Mesendoderm (in vitro differentiated cells): ENCODE results near the gene LRRC74B. TPM values are rescaled to one million over a fixed set of nuclear protein-coding genes. Genes with fewer than 3 reads are reported as not detected.

Experiments used
- DNase-seq: peaks from one replicate; pipeline ENCODE4 v3.0.0; 2013
- H2AK5ac ChIP-seq: 2 replicates; pipeline ENCODE4 v1.6.1; 2013; ENCODE audit warnings: low read length, inconsistent platforms
- H2BK120ac ChIP-seq: 2 replicates; pipeline ENCODE4 v1.6.1; 2013; ENCODE audit warnings: low read depth, mild to moderate bottlenecking, low read length, moderate library complexity, mixed read lengths
- H2BK15ac ChIP-seq: replicated peaks from 2 replicates; pipeline ENCODE4 v1.6.1; 2013; ENCODE audit warnings: low read depth, mild to moderate bottlenecking, moderate library complexity
- H2BK5ac ChIP-seq: 2 replicates; pipeline ENCODE4 v1.6.1; 2013; ENCODE audit warnings: low read length, inconsistent platforms
- H3K18ac ChIP-seq: 2 replicates; pipeline ENCODE4 v1.6.1; 2013; ENCODE audit warnings: mild to moderate bottlenecking, low read length, mixed read lengths
- H3K23ac ChIP-seq: one replicate; pipeline ENCODE4 v1.6.1; 2013; ENCODE audit warnings: low read length
- H3K27ac ChIP-seq: 2 replicates; pipeline ENCODE4 v1.5.1; 2013; ENCODE audit warnings: low read depth, mild to moderate bottlenecking, inconsistent platforms, low read length, moderate library complexity
- H3K27me3 ChIP-seq: 2 replicates; pipeline ENCODE4 v1.6.1; 2013; ENCODE audit warnings: low read length, control low read depth, mild to moderate bottlenecking, inconsistent platforms; ENCODE audit not compliant: insufficient read depth, poor library complexity
- H3K36me3 ChIP-seq: 2 replicates; pipeline ENCODE4 v1.6.1; 2013; ENCODE audit warnings: low read length, inconsistent platforms; ENCODE audit not compliant: control insufficient read depth, insufficient read depth
- H3K4ac ChIP-seq: one replicate; pipeline ENCODE4 v1.6.1; 2013; ENCODE audit warnings: low read depth, mild to moderate bottlenecking, low read length, moderate library complexity
- H3K4me1 ChIP-seq: 2 replicates; pipeline ENCODE4 v1.6.1; 2013; ENCODE audit warnings: low read depth, low read length, inconsistent platforms; ENCODE audit not compliant: control insufficient read depth
- H3K4me2 ChIP-seq: 2 replicates; pipeline ENCODE4 v1.6.1; 2013; ENCODE audit warnings: low read length
- H3K4me3 ChIP-seq: 2 replicates; pipeline ENCODE4 v1.5.1; 2013; ENCODE audit warnings: mild to moderate bottlenecking, low read length
- H3K56ac ChIP-seq: one replicate; pipeline ENCODE4 v1.6.1; 2013; ENCODE audit warnings: low read length
- H3K79me1 ChIP-seq: 2 replicates; pipeline ENCODE4 v1.6.1; 2013; ENCODE audit warnings: low read length, inconsistent platforms
- H3K79me2 ChIP-seq: 2 replicates; pipeline ENCODE4 v1.6.1; 2013; ENCODE audit warnings: mild to moderate bottlenecking, low read length; ENCODE audit not compliant: control insufficient read depth, insufficient read depth
- H3K9ac ChIP-seq: 2 replicates; pipeline ENCODE4 v1.6.1; 2013; ENCODE audit warnings: low read length, inconsistent platforms
- H4K5ac ChIP-seq: one replicate; pipeline ENCODE4 v1.6.1; 2013; ENCODE audit warnings: low read length
- H4K8ac ChIP-seq: one replicate; pipeline ENCODE4 v1.6.1; 2013; ENCODE audit warnings: low read depth, mild to moderate bottlenecking, control low read depth, low read length, moderate library complexity
- WGBS: extraction: QIAGEN DNeasy Blood & Tissue Kit; methylation state at CpG from one replicate; pipeline ENCODE4 v1.1.7; 2013; ENCODE audit warnings: low lambda C conversion rate, missing lambda C conversion rate; ENCODE audit not compliant: insufficient coverage; ENCODE audit errors: extremely low coverage; 5-methylcytosine and 5-hydroxymethylcytosine counted together
- polyA plus RNA-seq, 2 experiments: library from polyadenylated mRNA; stranded (reverse); fragments of 200-250 nt; gene quantifications; one replicate each; pipeline ENCODE4 v1.2.3, GENCODE V29; 2013

LRRC74B gene
- polyA plus RNA-seq (2013, experiment 1 of 2) = not detected
- polyA plus RNA-seq (2013, experiment 2 of 2) = not detected

DNA sequence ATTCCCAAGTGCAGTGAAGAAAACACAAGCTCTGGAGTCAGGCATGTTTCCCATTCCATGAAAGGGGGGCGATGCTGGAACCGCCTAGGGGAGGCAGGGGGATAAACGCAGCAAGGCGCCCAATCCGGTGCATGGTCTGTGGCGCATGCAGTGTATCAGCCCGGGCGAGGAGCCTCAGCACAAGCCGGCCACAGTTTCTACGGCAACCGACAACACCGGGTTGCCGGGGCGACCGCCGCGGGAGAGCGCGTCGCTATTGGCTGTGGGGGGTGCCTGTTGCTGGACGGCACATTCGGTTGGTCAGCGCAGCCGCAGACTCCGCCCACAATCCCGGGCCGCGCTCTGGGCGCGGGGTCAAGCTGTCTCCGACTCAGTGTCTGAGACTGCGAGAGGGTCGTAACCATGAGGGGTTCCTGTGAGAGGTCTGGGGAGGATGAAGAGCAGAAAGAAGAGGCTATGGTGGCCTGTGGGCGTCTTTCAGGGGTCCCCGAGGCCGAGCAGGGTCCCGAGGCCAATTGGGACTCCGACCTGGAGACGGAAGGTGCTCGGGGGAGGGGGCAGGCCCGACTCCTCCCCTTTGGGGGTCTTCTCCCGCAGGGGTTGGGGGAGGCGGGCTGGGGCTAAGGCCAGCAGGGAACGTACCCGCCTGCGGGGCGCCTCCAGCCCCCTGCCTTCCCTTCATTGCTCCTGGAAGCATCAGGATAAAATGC lies at the start of gene LRRC74B:
TSS of gene LRRC74B (plus strand) at position 362 of the 710 bp plus-strand sequence. CDS start at position 403, 41 bp downstream.
- no peak within 1 kb of the TSS for H3K23ac ChIP-seq
- no peak within 1 kb of the TSS for H2BK15ac ChIP-seq
- no peak within 1 kb of the TSS for H3K27ac ChIP-seq
- H2AK5ac ChIP-seq = no peak within 1 kb of the TSS
- H4K5ac ChIP-seq = no peak within 1 kb of the TSS
- no peaks in the 10 kb centered on the region for H3K79me1 ChIP-seq
- no peak within 1 kb of the TSS for H2BK120ac ChIP-seq
- H3K4ac ChIP-seq = no peak within 1 kb of the TSS
- no peak within 1 kb of the TSS for H4K8ac ChIP-seq
- H3K9ac ChIP-seq = peak within 1 kb of the TSS; percentile 46
- no peaks in the 10 kb centered on the region for H3K36me3 ChIP-seq
- H3K27me3 ChIP-seq = no peaks in the 10 kb centered on the region
- H3K79me2 ChIP-seq = no peaks in the 10 kb centered on the region
- no peak within 1 kb of the TSS for H3K18ac ChIP-seq
- DNase-seq = peak; percentile 97
- peak within 1 kb of the TSS; percentile 65 for H3K4me3 ChIP-seq
- WGBS = no CpG with 5 or more reads among the region's 47 CpGs
- H3K4me2 ChIP-seq = peak within 1 kb of the TSS; percentile 82
- H3K56ac ChIP-seq = peak within 1 kb of the TSS; percentile 34
- H2BK5ac ChIP-seq = no peak within 1 kb of the TSS
- peaks cover 4% of the 10 kb centered on the region for H3K4me1 ChIP-seq

GRCh38 chr22:20996031-20996410 lies 49.7 kb upstream of the LRRC74B start:
- no peaks in the 10 kb centered on the region for H3K4me1 ChIP-seq
- peaks cover 2% of the 10 kb centered on the region for H3K36me3 ChIP-seq
- H3K27me3 ChIP-seq = no peaks in the 10 kb centered on the region
- H4K5ac ChIP-seq = no peak overlapping the region
- H2BK120ac ChIP-seq = no peak overlapping the region
- H2BK5ac ChIP-seq = no peak overlapping the region
- no peak overlapping the region for H3K56ac ChIP-seq
- no peak overlapping the region for H3K18ac ChIP-seq
- H3K79me1 ChIP-seq = no peaks in the 10 kb centered on the region
- H3K23ac ChIP-seq = no peak overlapping the region
- no peak overlapping the region for H2AK5ac ChIP-seq
- no peak overlapping the region for H2BK15ac ChIP-seq
- no peak overlapping the region for H3K4me3 ChIP-seq
- H3K4ac ChIP-seq = no peak overlapping the region
- H4K8ac ChIP-seq = no peak overlapping the region
- no CpG with 5 or more reads among the region's 10 CpGs for WGBS
- H3K27ac ChIP-seq = no peak overlapping the region
- peaks cover 2% of the 10 kb centered on the region for H3K79me2 ChIP-seq
- DNase-seq = no peak
- no peak overlapping the region for H3K4me2 ChIP-seq
- H3K9ac ChIP-seq = no peak overlapping the region

DNA sequence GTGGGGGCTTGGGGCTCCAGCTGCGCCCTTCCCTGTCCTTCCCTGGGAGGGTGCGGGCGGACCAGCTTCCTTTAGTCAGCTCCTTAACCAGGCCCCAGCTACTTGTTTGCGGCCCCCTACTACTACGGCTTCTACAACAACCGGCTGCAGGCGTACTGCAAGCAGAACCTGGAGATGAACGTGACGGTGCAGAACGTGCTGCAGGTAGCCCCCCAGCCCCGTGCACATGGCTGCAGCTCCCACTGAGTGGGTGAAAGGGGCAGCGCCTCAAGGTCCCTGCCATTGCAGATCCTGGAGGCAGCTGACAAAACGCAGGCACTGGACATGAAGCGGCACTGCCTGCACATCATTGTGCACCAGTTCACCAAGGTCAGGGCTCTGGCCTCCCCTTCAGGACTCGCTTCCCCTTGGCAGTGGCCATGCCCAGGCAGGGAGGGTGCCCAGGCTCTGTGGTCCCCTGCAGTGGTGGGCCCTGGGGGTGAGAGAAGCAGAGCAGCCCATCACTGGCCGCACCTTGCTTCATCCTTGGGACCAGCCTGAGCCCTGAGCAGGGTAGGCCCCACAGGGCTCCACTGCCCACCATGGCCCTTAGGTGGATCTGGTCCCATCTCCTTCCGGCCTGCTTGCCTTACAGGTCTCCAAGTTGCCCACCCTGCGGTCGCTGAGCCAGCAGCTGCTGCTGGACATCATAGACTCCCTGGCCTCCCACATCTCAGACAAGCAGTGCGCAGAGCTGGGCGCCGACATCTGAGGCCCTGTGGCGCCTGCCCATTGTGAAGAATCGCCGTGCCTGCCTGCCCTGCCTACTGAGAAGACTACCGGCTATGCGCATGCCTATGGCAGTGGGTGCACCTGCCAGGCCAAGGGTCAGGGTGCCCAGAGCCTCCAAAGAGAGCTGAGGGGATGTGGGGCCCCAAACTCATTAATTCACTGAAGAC lies 48.9 kb upstream of the LRRC74B start:
- Histone ChIP-seq H3K23ac (no peak overlapping the region), H3K79me1 (peaks cover 2% of the 10 kb centered on the region), H3K56ac (no peak overlapping the region), H2BK5ac (no peak overlapping the region), H3K36me3 (peaks cover 2% of the 10 kb centered on the region), H4K5ac (no peak overlapping the region), H3K4ac (no peak overlapping the region), H4K8ac (no peak overlapping the region), H3K4me1 (no peaks in the 10 kb centered on the region), H2BK15ac (no peak overlapping the region), H3K27me3 (no peaks in the 10 kb centered on the region), H3K79me2 (peaks cover 2% of the 10 kb centered on the region), H2BK120ac (no peak overlapping the region), H3K4me2 (no peak overlapping the region), H3K18ac (no peak overlapping the region), H3K4me3 (no peak overlapping the region), H2AK5ac (no peak overlapping the region), H3K9ac (no peak overlapping the region), H3K27ac (no peak overlapping the region)
- WGBS = no CpG with 5 or more reads among the region's 27 CpGs
- no peak for DNase-seq

- WGBS = no CpG with 5 or more reads among the region's 13 CpGs
Measured at GRCh38 chr22:20997536-20998257, 48.0 kb upstream of the LRRC74B start.

DNA sequence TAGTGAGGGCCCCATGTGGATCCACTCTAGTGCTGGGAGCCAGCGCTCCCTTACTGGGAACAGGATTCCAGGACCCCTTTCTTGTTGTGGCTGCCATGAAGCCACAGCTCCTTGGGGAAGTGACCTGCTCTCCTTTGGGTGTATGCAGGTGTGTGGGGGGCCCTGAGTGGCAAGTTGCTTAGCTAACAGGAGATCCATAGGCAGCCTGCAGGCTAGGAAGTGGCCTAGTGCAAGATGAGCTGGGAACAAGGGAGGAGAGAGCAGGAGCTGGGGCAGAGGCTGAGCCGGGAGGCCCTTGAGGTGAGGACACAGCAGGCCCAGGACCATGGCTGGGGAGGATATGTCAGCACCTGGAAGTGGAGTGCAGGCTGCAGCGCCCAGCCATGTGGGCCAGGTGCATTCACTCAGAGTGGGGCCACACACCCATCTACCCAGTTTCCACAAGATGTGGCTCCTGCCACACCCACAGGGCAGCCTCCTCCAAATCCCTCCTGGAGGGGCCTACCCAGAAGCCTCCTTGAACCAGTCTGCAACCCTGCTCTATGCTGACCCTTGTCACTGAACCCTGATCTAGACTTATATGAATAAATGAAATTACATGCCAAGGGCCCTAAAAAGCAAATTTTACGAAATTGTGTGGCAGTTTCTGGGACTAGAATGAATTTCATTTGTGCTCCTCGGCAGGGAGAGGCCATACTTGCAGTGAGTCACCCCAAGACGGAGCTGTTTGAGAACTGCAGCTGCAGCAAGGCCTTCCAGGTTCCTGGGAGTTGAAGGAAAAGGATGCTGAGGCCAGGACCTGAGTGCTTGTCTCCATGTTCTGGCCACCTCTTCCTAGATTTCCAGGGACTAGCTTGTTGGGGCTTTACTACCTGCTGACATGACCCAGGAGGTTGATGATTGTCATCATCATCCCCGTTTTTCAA lies 47.1 kb upstream of the LRRC74B start:
- H3K27ac ChIP-seq = no peak overlapping the region
- H2BK120ac ChIP-seq = no peak overlapping the region
- H3K4ac ChIP-seq = no peak overlapping the region
- no peak for DNase-seq
- H4K5ac ChIP-seq = no peak overlapping the region
- WGBS = no CpG with 5 or more reads among the region's 7 CpGs
- no peak overlapping the region for H3K56ac ChIP-seq
- H3K4me3 ChIP-seq = no peak overlapping the region
- no peak overlapping the region for H3K4me2 ChIP-seq
- no peak overlapping the region for H3K23ac ChIP-seq
- no peak overlapping the region for H4K8ac ChIP-seq
- no peak overlapping the region for H3K18ac ChIP-seq
- H3K27me3 ChIP-seq = no peaks in the 10 kb centered on the region
- H2BK5ac ChIP-seq = no peak overlapping the region
- H3K36me3 ChIP-seq = no peaks in the 10 kb centered on the region
- H3K79me1 ChIP-seq = peaks cover 5% of the 10 kb centered on the region
- peaks cover 2% of the 10 kb centered on the region for H3K79me2 ChIP-seq
- H3K4me1 ChIP-seq = no peaks in the 10 kb centered on the region
- no peak overlapping the region for H2BK15ac ChIP-seq
- H3K9ac ChIP-seq = no peak overlapping the region
- no peak overlapping the region for H2AK5ac ChIP-seq

More at GRCh38 chr22:20997536-20998257, 48.0 kb upstream of the LRRC74B start:
- no peak overlapping the region for H3K4me3 ChIP-seq
- H3K4me1 ChIP-seq = no peaks in the 10 kb centered on the region
- peaks cover 2% of the 10 kb centered on the region for H3K79me1 ChIP-seq
- no peak overlapping the region for H3K56ac ChIP-seq
- H2BK15ac ChIP-seq = no peak overlapping the region
- no peak overlapping the region for H4K8ac ChIP-seq
- no peak for DNase-seq
- no peaks in the 10 kb centered on the region for H3K27me3 ChIP-seq
- no peak overlapping the region for H2BK120ac ChIP-seq
- no peak overlapping the region for H3K23ac ChIP-seq
- no peak overlapping the region for H3K18ac ChIP-seq
- H2AK5ac ChIP-seq = no peak overlapping the region
- no peak overlapping the region for H2BK5ac ChIP-seq
- peaks cover 2% of the 10 kb centered on the region for H3K79me2 ChIP-seq
- H3K4ac ChIP-seq = no peak overlapping the region
- H3K36me3 ChIP-seq = no peaks in the 10 kb centered on the region
- H3K27ac ChIP-seq = no peak overlapping the region
- no peak overlapping the region for H3K9ac ChIP-seq
- H4K5ac ChIP-seq = no peak overlapping the region
- H3K4me2 ChIP-seq = no peak overlapping the region
